ENCODE measurements around the gene GORASP2. TPM values are rescaled to one million over a fixed set of nuclear protein-coding genes. Genes with fewer than 3 reads are reported as not detected.

GORASP2 gene
- total RNA-seq, 4 donors from 2014 or later: 40.6 to 59.8 (median 47.1) TPM

GRCh38 chr2:170975943-170976270, 46.9 kb downstream of the GORASP2 start:
- 77% methylated on average over 4 of the region's 4 CpGs for WGBS
- no peak for TF ChIP-seq POLR2AphosphoS5 (IDR thresholded peaks at IDR 0.05)
- no peak for TF ChIP-seq POLR2A (IDR thresholded peaks at IDR 0.05)
- TF ChIP-seq CTCF (IDR thresholded peaks at IDR 0.05): no peak
- no peak for TF ChIP-seq EP300 (IDR thresholded peaks at IDR 0.05)
- H3K4me3 ChIP-seq: no peak overlapping the region
- H3K27ac ChIP-seq: no peak overlapping the region
- H3K9me3 ChIP-seq: no peaks in the 10 kb centered on the region
- no peaks in the 10 kb centered on the region for H3K27me3 ChIP-seq
- H3K36me3 ChIP-seq: no peaks in the 10 kb centered on the region
- no peak for DNase-seq (ENCODE audit: low spot score in 2 of 2)
- H3K4me1 ChIP-seq: peaks cover 21% of the 10 kb centered on the region

DNA sequence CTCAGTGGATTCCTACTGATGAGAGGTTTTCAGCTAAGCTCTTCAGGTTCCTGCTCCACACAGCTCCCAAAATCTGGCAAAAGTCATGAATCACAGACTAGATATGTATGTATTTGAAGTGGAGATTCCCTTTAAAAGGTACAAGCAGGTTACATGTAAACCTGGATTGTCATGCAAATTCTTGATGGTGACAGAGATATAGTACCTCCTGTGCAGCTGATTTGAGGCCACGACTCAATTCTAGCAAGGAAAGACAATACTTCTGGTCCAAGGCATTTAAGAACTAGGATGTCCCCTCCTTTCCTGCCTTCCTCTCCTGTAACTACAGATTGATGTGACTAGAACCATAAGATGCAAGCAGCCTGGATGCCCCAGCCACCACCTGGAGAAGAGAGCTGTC, 55.0 kb downstream of the GORASP2 start:
- no peak for TF ChIP-seq POLR2AphosphoS5 (IDR thresholded peaks at IDR 0.05)
- no peak for TF ChIP-seq CTCF (IDR thresholded peaks at IDR 0.05)
- no peak for TF ChIP-seq EP300 (IDR thresholded peaks at IDR 0.05)
- no peak for TF ChIP-seq POLR2A (IDR thresholded peaks at IDR 0.05)
- H3K36me3 ChIP-seq: peaks cover 5% of the 10 kb centered on the region
- 35% methylated on average over 1 of the region's 1 CpG for WGBS
- no peak overlapping the region for H3K27ac ChIP-seq
- H3K9me3 ChIP-seq: no peaks in the 10 kb centered on the region
- H3K27me3 ChIP-seq: no peaks in the 10 kb centered on the region
- no peak overlapping the region for H3K4me3 ChIP-seq
- DNase-seq (ENCODE audit: low spot score in 2 of 2): no peak
- H3K4me1 ChIP-seq: no peaks in the 10 kb centered on the region

DNA sequence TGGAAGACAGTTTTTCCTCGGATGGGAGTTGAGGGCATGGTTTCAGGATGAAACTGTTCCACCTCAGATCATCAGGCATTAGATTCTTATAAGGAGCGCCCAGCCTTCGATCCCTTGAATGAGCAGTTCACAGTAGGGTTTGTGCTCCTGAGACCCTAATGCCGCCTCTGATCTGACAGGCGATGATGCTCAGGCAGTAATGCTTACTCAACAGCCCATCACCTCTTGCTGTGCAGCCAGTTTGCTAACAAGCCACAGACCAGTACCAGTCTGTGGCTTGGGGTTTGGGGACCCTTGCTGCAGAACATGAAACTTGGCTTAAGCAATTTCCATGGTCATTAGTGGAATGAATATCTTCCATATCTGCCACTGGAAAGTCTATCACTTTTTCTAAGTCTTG, 56.4 kb downstream of the GORASP2 start:
- H3K4me3 ChIP-seq: no peak overlapping the region
- H3K36me3 ChIP-seq: peaks cover 9% of the 10 kb centered on the region
- no peaks in the 10 kb centered on the region for H3K27me3 ChIP-seq
- no peak overlapping the region for H3K27ac ChIP-seq
- TF ChIP-seq CTCF (IDR thresholded peaks at IDR 0.05): no peak
- no peak for TF ChIP-seq EP300 (IDR thresholded peaks at IDR 0.05)
- TF ChIP-seq POLR2A (IDR thresholded peaks at IDR 0.05): no peak
- TF ChIP-seq POLR2AphosphoS5 (IDR thresholded peaks at IDR 0.05): no peak
- no peaks in the 10 kb centered on the region for H3K9me3 ChIP-seq
- WGBS: 90% methylated on average over 5 of the region's 5 CpGs
- H3K4me1 ChIP-seq: no peaks in the 10 kb centered on the region
- no peak for DNase-seq (ENCODE audit: low spot score in 2 of 2)

DNA sequence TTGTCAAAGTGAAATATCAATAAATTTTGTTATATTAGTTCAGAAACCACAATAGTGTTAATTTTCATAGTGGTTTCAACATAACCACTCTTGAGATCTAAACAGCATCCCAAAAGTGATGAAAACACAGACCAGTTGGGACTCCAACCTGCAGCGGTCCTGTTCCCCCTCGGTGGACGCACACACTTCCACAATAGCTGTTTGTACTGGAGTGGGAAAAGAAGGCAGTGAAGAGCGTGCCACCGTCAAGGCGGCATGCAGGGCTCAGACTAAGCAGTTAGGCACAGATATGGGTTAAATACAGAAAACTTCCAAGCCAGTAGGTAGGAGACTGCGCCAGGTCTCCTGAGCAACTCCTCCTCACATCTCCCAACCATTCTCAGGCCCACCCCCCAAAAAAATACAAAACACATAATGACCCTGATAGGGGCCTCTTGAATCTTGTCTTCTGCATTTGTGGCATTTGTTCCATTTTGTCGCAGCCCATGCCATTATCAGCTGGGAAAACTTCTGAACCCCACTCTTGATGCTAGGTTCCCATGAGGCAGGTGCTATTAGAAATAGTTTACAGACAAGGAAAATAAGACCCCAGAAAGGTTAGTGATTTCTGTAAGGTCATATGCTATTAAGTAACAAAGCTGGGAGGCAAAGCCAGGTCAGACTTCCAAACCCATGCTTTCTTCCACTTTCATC, 57.7 kb downstream of the GORASP2 start:
- H3K9me3 ChIP-seq: no peaks in the 10 kb centered on the region
- H3K27ac ChIP-seq: no peak overlapping the region
- H3K36me3 ChIP-seq: peaks cover 19% of the 10 kb centered on the region
- WGBS: 97% methylated on average over 8 of the region's 8 CpGs
- no peaks in the 10 kb centered on the region for H3K4me1 ChIP-seq
- H3K27me3 ChIP-seq: no peaks in the 10 kb centered on the region
- no peak for TF ChIP-seq CTCF (IDR thresholded peaks at IDR 0.05)
- no peak for TF ChIP-seq EP300 (IDR thresholded peaks at IDR 0.05)
- TF ChIP-seq POLR2AphosphoS5 (IDR thresholded peaks at IDR 0.05): no peak
- TF ChIP-seq POLR2A (IDR thresholded peaks at IDR 0.05): no peak
- no peak for DNase-seq (ENCODE audit: low spot score in 2 of 2)
- H3K4me3 ChIP-seq: no peak overlapping the region

DNA sequence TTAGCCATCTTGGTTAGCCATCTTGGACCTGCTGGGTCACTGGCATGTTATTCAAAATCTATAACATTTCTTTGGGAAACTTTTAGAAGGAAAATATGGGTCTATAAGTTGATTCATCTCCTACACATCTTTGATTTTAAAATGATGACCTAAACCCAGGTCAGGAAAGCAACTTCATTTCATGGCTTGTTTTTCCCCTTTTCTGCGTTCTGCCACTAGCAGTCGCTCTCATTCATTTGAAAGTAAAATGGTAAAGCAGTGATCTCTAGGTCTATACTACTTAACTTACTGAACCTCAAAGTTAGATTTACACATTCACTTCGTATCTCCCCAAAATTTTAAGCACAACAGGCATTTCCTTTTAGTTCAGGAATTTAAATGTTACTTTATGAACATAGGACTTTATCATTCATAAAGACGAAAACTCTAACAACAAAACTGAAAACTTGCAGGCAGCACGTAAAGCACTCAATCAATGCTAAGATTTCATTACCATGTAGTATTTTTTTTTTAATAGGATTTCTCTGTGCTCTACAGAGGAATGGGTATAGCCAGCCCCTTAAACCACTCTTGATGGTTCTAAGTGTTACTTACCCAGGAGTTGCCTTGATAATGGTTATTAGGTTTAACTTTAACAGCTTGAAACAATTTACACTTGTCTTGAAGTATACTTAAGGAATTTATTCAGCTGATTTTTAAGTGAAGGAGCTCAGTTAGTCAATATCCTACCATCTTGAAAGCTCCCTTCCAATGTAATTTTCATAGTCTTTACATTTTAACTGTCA, 62.5 kb downstream of the GORASP2 start:
- H3K27me3 ChIP-seq: no peaks in the 10 kb centered on the region
- no peak overlapping the region for H3K27ac ChIP-seq
- no peak for TF ChIP-seq EP300 (IDR thresholded peaks at IDR 0.05)
- H3K36me3 ChIP-seq: peaks cover 59% of the 10 kb centered on the region
- WGBS: 96% methylated on average over 5 of the region's 5 CpGs
- no peak overlapping the region for H3K4me3 ChIP-seq
- no peaks in the 10 kb centered on the region for H3K9me3 ChIP-seq
- DNase-seq (ENCODE audit: low spot score in 2 of 2): no peak
- no peaks in the 10 kb centered on the region for H3K4me1 ChIP-seq
